ENCODE results near the gene UCK2.

Gene UCK2

GRCh38 chr1:165884009-165884689, 56.7 kb downstream of the UCK2 start:
- DNase-seq, result no peak

- DNase-seq, result no peak
Measured at GRCh38 chr1:165884690-165885304, 57.4 kb downstream of the UCK2 start.

- DNase-seq, result no peak
Measured at GRCh38 chr1:165885305-165885694, 57.9 kb downstream of the UCK2 start.

GRCh38 chr1:165886193-165886592, 58.8 kb downstream of the UCK2 start:
- no peak for DNase-seq

GRCh38 chr1:165886983-165887382, 59.6 kb downstream of the UCK2 start:
- DNase-seq, result no peak

GRCh38 chr1:165887877-165888551, 60.6 kb downstream of the UCK2 start:
- no peak for DNase-seq

GRCh38 chr1:165888552-165888920, 61.1 kb downstream of the UCK2 start:
- no peak for DNase-seq

- DNase-seq, result peak; percentile 84
Measured at GRCh38 chr1:165890684-165891083, 63.3 kb downstream of the UCK2 start.

- no peak for DNase-seq
Measured at GRCh38 chr1:165891111-165891860, 63.9 kb downstream of the UCK2 start.

GRCh38 chr1:165892935-165893334, 65.5 kb downstream of the UCK2 start:
- DNase-seq, result no peak

GRCh38 chr1:165893507-165893906, 66.1 kb downstream of the UCK2 start:
- peak; percentile 28 for DNase-seq

- no peak for DNase-seq
Measured at GRCh38 chr1:165894591-165894990, 67.2 kb downstream of the UCK2 start.

GRCh38 chr1:165895451-165895871, 68.0 kb downstream of the UCK2 start:
- DNase-seq, result peak; percentile 72

- peak; percentile 60 for DNase-seq
Measured at GRCh38 chr1:165896277-165896676, 68.9 kb downstream of the UCK2 start.

GRCh38 chr1:165897326-165898303, 70.2 kb downstream of the UCK2 start:
- DNase-seq, result no peak

- DNase-seq, result peak; percentile 97
Measured at GRCh38 chr1:165898837-165899236, 71.4 kb downstream of the UCK2 start.

GRCh38 chr1:165899461-165899941, 72.1 kb downstream of the UCK2 start:
- DNase-seq, result no peak

GRCh38 chr1:165900576-165901380, 73.4 kb downstream of the UCK2 start:
- no peak for DNase-seq

GRCh38 chr1:165902565-165902964, 75.2 kb downstream of the UCK2 start:
- no peak for DNase-seq

- peak; percentile 78 for DNase-seq
Measured at GRCh38 chr1:165903672-165904071, 76.3 kb downstream of the UCK2 start.

GRCh38 chr1:165904948-165905347, 77.5 kb downstream of the UCK2 start:
- DNase-seq, result no peak

Data from NCI-H226 (cell line).